Osteoblast (primary cell): ENCODE results near the gene UNC13D. TPM values are rescaled to one million over a fixed set of nuclear protein-coding genes. Genes with fewer than 3 reads are reported as not detected.
A peak's percentile ranks its signal among the peaks of the same experiment; 100 is the strongest.

Experiments
- DNase-seq: peaks from one replicate; pipeline ENCODE4 v3.0.0; 2011; ENCODE audit warnings: low spot score, mixed read lengths; ENCODE audit not compliant: insufficient read length; ENCODE audit errors: missing footprints
- H2AFZ ChIP-seq: 2 replicates; pipeline ENCODE4 v1.6.0; 2011; ENCODE audit warnings: mild to moderate bottlenecking, low read length
- H3K27ac ChIP-seq: 2 replicates; pipeline ENCODE4 v1.5.1; 2011; ENCODE audit warnings: mild to moderate bottlenecking, low read depth, low read length, moderate library complexity
- H3K27me3 ChIP-seq: 2 replicates; pipeline ENCODE4 v1.6.0; 2012; ENCODE audit warnings: mild to moderate bottlenecking, control low read depth, inconsistent platforms, low read length, moderate library complexity; ENCODE audit not compliant: insufficient read depth
- H3K36me3 ChIP-seq: 2 replicates; pipeline ENCODE4 v1.5.1; 2011; ENCODE audit warnings: mild to moderate bottlenecking, low read length, control low read depth, moderate library complexity; ENCODE audit not compliant: insufficient read depth
- H3K4me1 ChIP-seq: 2 replicates; pipeline ENCODE4 v1.5.1; 2011; ENCODE audit warnings: mild to moderate bottlenecking, low read length, control low read depth, moderate library complexity; ENCODE audit not compliant: insufficient read depth
- H3K4me2 ChIP-seq: 2 replicates; pipeline ENCODE4 v1.6.0; 2011; ENCODE audit warnings: mild to moderate bottlenecking, low read length; ENCODE audit not compliant: insufficient read depth
- H3K4me3 ChIP-seq: fragments of 200-600 bp; sonication (generic); 3 replicates; pipeline ENCODE4 v1.5.1; 2012; ENCODE audit warnings: mild to moderate bottlenecking, low read length, inconsistent platforms; ENCODE audit not compliant: insufficient read depth
- H3K79me2 ChIP-seq: 2 replicates; pipeline ENCODE4 v1.6.0; 2012; ENCODE audit warnings: mild to moderate bottlenecking, low read length, control low read depth, inconsistent platforms; ENCODE audit not compliant: insufficient read depth
- H3K9me3 ChIP-seq: 2 replicates; pipeline ENCODE4 v1.5.1; 2011; ENCODE audit warnings: low read depth, low read length, control low read depth
- H4K20me1 ChIP-seq: 2 replicates; pipeline ENCODE4 v1.6.0; 2012; ENCODE audit warnings: mild to moderate bottlenecking, low read length, control low read depth; ENCODE audit not compliant: insufficient read depth
- CTCF ChIP-seq: IDR thresholded peaks from 2 replicates; pipeline ENCODE4 v1.5.1; 2011; ENCODE audit warnings: mild to moderate bottlenecking, low read depth, low read length, moderate library complexity; ENCODE audit errors: extremely low read depth
- total RNA-seq: library from RNA; depleted of rRNA; stranded (reverse); fragments of >200 nt; gene quantifications from 2 replicates; pipeline ENCODE4 v1.2.3, GENCODE V29; 2012

The UNC13D gene
- total RNA-seq, 1 donor, result 1.1 TPM

- peaks cover 3% of the 10 kb centered on the region for H4K20me1 ChIP-seq
- H3K4me1 ChIP-seq, result peaks cover 32% of the 10 kb centered on the region
- no peaks in the 10 kb centered on the region for H3K79me2 ChIP-seq
- no peak for TF ChIP-seq CTCF
- H3K27me3 ChIP-seq, result peaks cover 6% of the 10 kb centered on the region
- peak overlapping the region; percentile 18 for H3K4me2 ChIP-seq
- H3K27ac ChIP-seq, result no peak overlapping the region
- no peak overlapping the region for H3K4me3 ChIP-seq
- H2AFZ ChIP-seq, result peak overlapping the region; percentile 12
- DNase-seq, result peak; percentile 57
- H3K36me3 ChIP-seq, result no peaks in the 10 kb centered on the region
- H3K9me3 ChIP-seq, result no peaks in the 10 kb centered on the region
Observed at GRCh38 chr17:75875182-75875939, 31.2 kb upstream of the UNC13D start.

- no peak for TF ChIP-seq CTCF
- H2AFZ ChIP-seq, result no peak overlapping the region
- H4K20me1 ChIP-seq, result peaks cover 3% of the 10 kb centered on the region
- no peaks in the 10 kb centered on the region for H3K36me3 ChIP-seq
- H3K4me1 ChIP-seq, result peaks cover 34% of the 10 kb centered on the region
- peaks cover 6% of the 10 kb centered on the region for H3K27me3 ChIP-seq
- no peak overlapping the region for H3K27ac ChIP-seq
- peak; percentile 27 for DNase-seq
- H3K9me3 ChIP-seq, result no peaks in the 10 kb centered on the region
- H3K4me2 ChIP-seq, result no peak overlapping the region
- H3K4me3 ChIP-seq, result no peak overlapping the region
- no peaks in the 10 kb centered on the region for H3K79me2 ChIP-seq
Observed at GRCh38 chr17:75874323-75875181, 30.3 kb upstream of the UNC13D start.

- Histone ChIP-seq H3K27me3 (peaks cover under 1% of the 10 kb centered on the region), H4K20me1 (peaks cover 3% of the 10 kb centered on the region), H2AFZ (no peak overlapping the region), H3K27ac (no peak overlapping the region), H3K79me2 (no peaks in the 10 kb centered on the region), H3K9me3 (no peaks in the 10 kb centered on the region), H3K4me2 (no peak overlapping the region), H3K4me1 (peaks cover 40% of the 10 kb centered on the region), H3K4me3 (no peak overlapping the region), H3K36me3 (no peaks in the 10 kb centered on the region)
- TF ChIP-seq CTCF, result no peak
- DNase-seq, result peak; percentile 32
Observed at GRCh38 chr17:75873587-75874322, 29.6 kb upstream of the UNC13D start.
